K562 (cell line): Measurements from ENCODE around the gene XPA. TPM values are rescaled to one million over a fixed set of nuclear protein-coding genes. Genes with fewer than 3 reads are reported as not detected.

Source experiments
- ATAC-seq: fragments of 200-7000 bp; cut with Tn5 transposase; 3 replicates; pipeline ENCODE4 v1.9.1; 2020; ENCODE audit warnings: moderate library complexity
- BruUV-seq: library from RNA; stranded (reverse); fragments of 400-500 nt; replicated peaks from 2 replicates; lab custom pipeline; 2021; lab: Mats Ljungman, UMichigan
- CTCF ChIA-PET: fragments of 300-600 bp; formaldehyde crosslinking; extraction: SDS; loops from one replicate; lab custom pipeline; 2021; ENCODE audit warnings: low intra/inter-chr PET ratio; lab: Yijun Ruan, JAX
- POLR2A ChIA-PET: fragments of 300-600, 350-650 bp; sonication (Branson Sonifier 250); formaldehyde crosslinking; extraction: SDS; loops from one replicate; lab custom pipeline; 2021; ENCODE audit warnings: antibody characterized with exemption, inconsistent platforms; lab: Yijun Ruan, JAX
- DNase-seq, 4 experiments: peaks; one replicate each; pipeline versions ENCODE4 v3.0.0 to v3.0.0-alpha.2; 2011 to 2018; ENCODE audit warnings: low spot score in 3 of 4, mixed read lengths in 3 of 4; ENCODE audit errors: extremely low read depth in 1 of 4
- FAIRE-seq: peaks from 2 replicates; lab custom pipeline; 2011; peaks lifted over from hg19 to GRCh38; lab: Jason Lieb, UNC
- H2AFZ ChIP-seq: 2 replicates; pipeline ENCODE4 v1.6.0; 2011; ENCODE audit warnings: low read depth, low read length, control low read depth, inconsistent platforms
- H3K27ac ChIP-seq: fragments of 200-600 bp; 3 replicates; pipeline ENCODE4 v1.8.0; 2011; ENCODE audit warnings: low read depth, mild to moderate bottlenecking, control low read depth, inconsistent platforms, low read length, moderate library complexity, mixed read lengths; ENCODE audit errors: extremely low read depth
- H3K27me3 ChIP-seq, 2 experiments: fragments of 300-600 bp in 1 of 2; 2 replicates in 1 of 2; 3 replicates in 1 of 2; pipeline versions ENCODE4 v1.6.0 to v1.8.0; 2011; ENCODE audit warnings: inconsistent platforms in 2 of 2, low read length in 2 of 2, mild to moderate bottlenecking in 1 of 2, mixed read lengths in 1 of 2, moderate library complexity in 1 of 2; ENCODE audit not compliant: control insufficient read depth in 2 of 2, insufficient read depth in 2 of 2
- H3K36me3 ChIP-seq: fragments of 300-600 bp; 3 replicates; pipeline ENCODE4 v1.8.0; 2011; ENCODE audit warnings: mild to moderate bottlenecking, low read length, inconsistent platforms; ENCODE audit not compliant: control insufficient read depth, insufficient read depth
- H3K4me1 ChIP-seq, 2 experiments: fragments of 200-600 bp in 1 of 2; replicated peaks in 1 of 2; 2 replicates in 1 of 2; 3 replicates in 1 of 2; pipeline versions ENCODE4 v1.5.1 to v1.8.0; 2011; ENCODE audit warnings: inconsistent platforms in 2 of 2, low read length in 2 of 2, mild to moderate bottlenecking in 1 of 2, mixed read lengths in 1 of 2, moderate library complexity in 1 of 2; ENCODE audit not compliant: control insufficient read depth in 2 of 2, insufficient read depth in 2 of 2
- H3K4me2 ChIP-seq: 2 replicates; pipeline ENCODE4 v1.6.1; 2011; ENCODE audit warnings: low read length, control low read depth, inconsistent platforms, mixed read lengths; ENCODE audit not compliant: insufficient read depth
- H3K4me3 ChIP-seq: fragments of 200-600 bp; sonication (generic), shearing (Covaris generic); 2 replicates; pipeline ENCODE4 v1.5.1; 2016; ENCODE audit warnings: control low read depth, inconsistent platforms
- H3K79me2 ChIP-seq: fragments of 200-600 bp; 3 replicates; pipeline ENCODE4 v1.8.0; 2011; ENCODE audit warnings: low read length, inconsistent platforms; ENCODE audit not compliant: control insufficient read depth, insufficient read depth
- H3K9ac ChIP-seq, 2 experiments: 2 replicates each; pipeline versions ENCODE4 v1.6.0 to v1.6.1; 2011; ENCODE audit warnings: low read depth in 2 of 2, low read length in 2 of 2, control low read depth in 1 of 2, inconsistent platforms in 1 of 2, mild to moderate bottlenecking in 1 of 2, mixed read lengths in 1 of 2; ENCODE audit not compliant: insufficient read depth in 1 of 2
- H3K9me1 ChIP-seq: one replicate; pipeline ENCODE4 v1.6.0; 2011; ENCODE audit warnings: inconsistent platforms, mild to moderate bottlenecking, low read length, moderate library complexity; ENCODE audit not compliant: control insufficient read depth, insufficient read depth
- H3K9me3 ChIP-seq: replicated peaks from 2 replicates; pipeline ENCODE4 v1.5.1; 2011; ENCODE audit warnings: low read depth, low read length, inconsistent platforms; ENCODE audit not compliant: control insufficient read depth, insufficient read depth
- H4K20me1 ChIP-seq: replicated peaks from 2 replicates; pipeline ENCODE4 v1.6.1; 2011; ENCODE audit warnings: low read length, inconsistent platforms, mixed read lengths; ENCODE audit not compliant: control insufficient read depth, insufficient read depth
- BDP1 ChIP-seq: IDR thresholded peaks from 3 replicates; pipeline ENCODE4 v1.6.1; 2011; ENCODE audit not compliant: insufficient read length, insufficient read depth
- ETV1 ChIP-seq: fragments of 450-650 bp; conservative IDR thresholded peaks from 2 replicates; pipeline ENCODE4 v1.6.1; 2016; ENCODE audit warnings: missing genetic modification characterization, control low read depth, low read depth, missing compliant biosample characterization
- HNRNPUL1 ChIP-seq: fragments of 200-400 bp; formaldehyde crosslinking; IDR thresholded peaks from 2 replicates; pipeline ENCODE4 v1.6.1; 2017; ENCODE audit warnings: low read length
- SAFB ChIP-seq: fragments of 200-400 bp; formaldehyde crosslinking; IDR thresholded peaks from 2 replicates; pipeline ENCODE4 v1.6.1; 2017; ENCODE audit warnings: low read depth, low read length, borderline replicate concordance
- ZNF766 ChIP-seq: fragments of 200-800 bp; sonication (Bioruptor generic); conservative IDR thresholded peaks from 2 replicates; pipeline ENCODE4 v1.6.1; 2016; ENCODE audit warnings: missing genetic modification characterization, missing compliant biosample characterization
- WGBS: fragments of 100-300 bp; shearing (Covaris generic); methylation state at CpG from one replicate; pipeline ENCODE4 v1.1.6; 2016; ENCODE audit warnings: low coverage, mixed read lengths; ENCODE audit not compliant: insufficient coverage; ENCODE audit errors: missing lambda C conversion rate; 5-methylcytosine and 5-hydroxymethylcytosine counted together
- in situ Hi-C: fragments of 300-500 bp; cut with MboI; formaldehyde crosslinking; loops from 4 replicates; pipeline ENCODE4 v1.15.0; 2018; ENCODE audit warnings: inconsistent platforms, mixed read lengths
- intact Hi-C: fragments of 100-400 bp; cut with micrococcal nuclease; formaldehyde crosslinking; loops from 2 replicates; pipeline ENCODE4 v1.14.2; 2022
- polyA plus RNA-seq, 8 experiments: library from polyadenylated mRNA; depleted of rRNA in 4 of 8; stranded (reverse) in 5 of 8; unstranded in 3 of 8; fragments of >200 nt; fragmentation: Nextera tagmentation in 2 of 8; fragmentation: Illumina TruSeq in 1 of 8; extraction: Ambion mirVana in 2 of 8; extraction: Trizol in 1 of 8; gene quantifications; 2 replicates each; pipeline versions ENCODE4 v1.2.1 to v1.2.3, GENCODE V29; 2011 to 2014; ENCODE audit warnings: inconsistent platforms in 1 of 8, missing spikeins in 1 of 8
- total RNA-seq, 7 experiments: library from RNA; depleted of rRNA in 6 of 7; stranded (reverse); fragments of >200 nt in 6 of 7; fragmentation: Illumina TruSeq in 2 of 7; extraction: Trizol in 2 of 7; gene quantifications; 2 replicates each; pipeline versions ENCODE4 v1.2.1 to v1.2.3, GENCODE V29; 2011 to 2021; ENCODE audit warnings: low replicate concordance in 1 of 7
- TF ChIP-seq, protein P1 (sequence below): fragments of 450-650 bp; IDR thresholded peaks from 2 replicates; pipeline ENCODE4 v1.6.1; 2016; ENCODE audit warnings: borderline replicate concordance
- TF ChIP-seq, protein P2 (sequence below): IDR thresholded peaks from 3 replicates; pipeline ENCODE4 v1.6.1; 2011; ENCODE audit warnings: borderline replicate concordance, mild to moderate bottlenecking; ENCODE audit not compliant: insufficient read length, insufficient read depth
- TF ChIP-seq, protein P3 (sequence below), 3 experiments: fragments of 200-800 bp in 1 of 3; sonication (Bioruptor generic) in 1 of 3; sonication (generic) in 1 of 3; formaldehyde crosslinking in 1 of 3; IDR thresholded peaks; 2 replicates each; pipeline versions ENCODE4 v1.6.1 to v1.8.0; 2016 to 2022; ENCODE audit warnings: mild to moderate bottlenecking in 2 of 3, missing compliant biosample characterization in 2 of 3, missing genetic modification characterization in 2 of 3, missing genetic modification reagents in 1 of 3

The XPA gene
- total and polyA plus RNA-seq, 9 of the 15 experiments (the other 6 are each of a cell fraction or from before 2014, with no cell fraction given): 5.1 to 18.2 (median 14.1) TPM

DNA sequence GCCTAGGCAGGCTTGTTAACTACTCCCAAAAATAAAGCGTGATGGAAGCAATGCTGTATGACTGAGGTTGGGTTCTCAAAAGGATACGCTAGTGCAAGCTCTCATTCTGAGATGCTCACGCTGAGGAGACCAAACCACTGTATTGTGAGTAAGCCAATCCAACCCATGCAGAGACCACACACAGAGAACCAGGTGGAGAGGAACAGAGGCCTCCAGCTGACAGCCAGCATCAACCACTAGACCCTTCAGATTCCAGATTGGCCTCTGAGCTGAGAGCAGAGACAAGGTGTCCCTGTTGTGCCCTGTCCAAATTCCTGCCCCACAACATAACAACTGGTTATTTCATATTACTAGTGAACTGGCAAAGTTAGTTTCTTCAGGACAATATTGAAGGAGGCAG, 68.5 kb downstream of the XPA start:
- 95% methylated on average over 3 of the region's 3 CpGs for WGBS
- Histone ChIP-seq H3K4me2 (no peak overlapping the region), H3K4me1 (peaks cover 4 to 8% of the 10 kb centered on the region in 2 experiments; a peak in 3 of 5 replicates), H3K4me3 (no peak overlapping the region), H3K27ac (no peak overlapping the region), H2AFZ (no peak overlapping the region), H3K36me3 (peaks cover 43% of the 10 kb centered on the region), H3K9ac (no peak overlapping the region; a peak in 1 of 4 replicates), H3K27me3 (no peaks in the 10 kb centered on the region), H3K79me2 (peaks cover 53% of the 10 kb centered on the region), H4K20me1 (no peaks in the 10 kb centered on the region), H3K9me1 (no peaks in the 10 kb centered on the region), H3K9me3 (no peaks in the 10 kb centered on the region)
- TF ChIP-seq SAFB: no peak
- no peak for TF ChIP-seq BDP1
- TF ChIP-seq ZNF766 (CRISPR knock-in tag): no peak
- TF ChIP-seq, protein P1, sequence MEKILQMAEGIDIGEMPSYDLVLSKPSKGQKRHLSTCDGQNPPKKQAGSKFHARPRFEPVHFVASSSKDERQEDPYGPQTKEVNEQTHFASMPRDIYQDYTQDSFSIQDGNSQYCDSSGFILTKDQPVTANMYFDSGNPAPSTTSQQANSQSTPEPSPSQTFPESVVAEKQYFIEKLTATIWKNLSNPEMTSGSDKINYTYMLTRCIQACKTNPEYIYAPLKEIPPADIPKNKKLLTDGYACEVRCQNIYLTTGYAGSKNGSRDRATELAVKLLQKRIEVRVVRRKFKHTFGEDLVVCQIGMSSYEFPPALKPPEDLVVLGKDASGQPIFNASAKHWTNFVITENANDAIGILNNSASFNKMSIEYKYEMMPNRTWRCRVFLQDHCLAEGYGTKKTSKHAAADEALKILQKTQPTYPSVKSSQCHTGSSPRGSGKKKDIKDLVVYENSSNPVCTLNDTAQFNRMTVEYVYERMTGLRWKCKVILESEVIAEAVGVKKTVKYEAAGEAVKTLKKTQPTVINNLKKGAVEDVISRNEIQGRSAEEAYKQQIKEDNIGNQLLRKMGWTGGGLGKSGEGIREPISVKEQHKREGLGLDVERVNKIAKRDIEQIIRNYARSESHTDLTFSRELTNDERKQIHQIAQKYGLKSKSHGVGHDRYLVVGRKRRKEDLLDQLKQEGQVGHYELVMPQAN: no peak
- TF ChIP-seq HNRNPUL1: no peak
- TF ChIP-seq, protein P2, sequence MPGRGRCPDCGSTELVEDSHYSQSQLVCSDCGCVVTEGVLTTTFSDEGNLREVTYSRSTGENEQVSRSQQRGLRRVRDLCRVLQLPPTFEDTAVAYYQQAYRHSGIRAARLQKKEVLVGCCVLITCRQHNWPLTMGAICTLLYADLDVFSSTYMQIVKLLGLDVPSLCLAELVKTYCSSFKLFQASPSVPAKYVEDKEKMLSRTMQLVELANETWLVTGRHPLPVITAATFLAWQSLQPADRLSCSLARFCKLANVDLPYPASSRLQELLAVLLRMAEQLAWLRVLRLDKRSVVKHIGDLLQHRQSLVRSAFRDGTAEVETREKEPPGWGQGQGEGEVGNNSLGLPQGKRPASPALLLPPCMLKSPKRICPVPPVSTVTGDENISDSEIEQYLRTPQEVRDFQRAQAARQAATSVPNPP: no peak
- TF ChIP-seq, protein P3, sequence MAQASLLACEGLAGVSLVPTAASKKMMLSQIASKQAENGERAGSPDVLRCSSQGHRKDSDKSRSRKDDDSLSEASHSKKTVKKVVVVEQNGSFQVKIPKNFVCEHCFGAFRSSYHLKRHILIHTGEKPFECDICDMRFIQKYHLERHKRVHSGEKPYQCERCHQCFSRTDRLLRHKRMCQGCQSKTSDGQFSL (CRISPR knock-in tag; IDR thresholded peaks at IDR 0.05): no peak
- TF ChIP-seq, protein P3 (tag; IDR thresholded peaks at IDR 0.05): no peak
- TF ChIP-seq ETV1 (tag): no peak
- ChIA-PET CTCF (no interaction called here), POLR2A (interaction anchor here (1.4 kb wide), 1 partner anchor 13 kb away, joined by 3 read pairs; no protein-coding TSS in a partner anchor)
- DNase-seq: no peak
- in situ Hi-C loops (no loop called here), intact Hi-C loops (no loop called here)
- no TSS peak for BruUV-seq
- FAIRE-seq: no peak
- ATAC-seq: no peak
